Adrenal gland (tissue), 19 donors: ENCODE data around the gene DYNC1LI1. TPM values are rescaled to one million over a fixed set of nuclear protein-coding genes. Genes with fewer than 3 reads are reported as not detected.

ENCODE experiments used
- DNase-seq, 7 donors: peaks; one replicate each; pipeline ENCODE4 v3.0.0-alpha.2; 2019 to 2020
- H3K27ac ChIP-seq, 5 donors: fragments of 200-600 bp; sonication (generic) in 4 of 5; 1 replicate in 3 of 5; 2 replicates in 2 of 5; pipeline versions ENCODE4 v1.5.1 to v1.8.0; 2016 to 2020; ENCODE audit warnings: mild to moderate bottlenecking in 1 of 5
- H3K27me3 ChIP-seq: fragments of 200-600 bp; 2 replicates; pipeline ENCODE4 v1.8.0; 2021
- H3K36me3 ChIP-seq, 2 donors: fragments of 200-600 bp; replicated peaks in 1 of 2; 1 replicate in 1 of 2; 2 replicates in 1 of 2; pipeline versions ENCODE4 v1.5.1 to v1.8.0; 2018 to 2022
- H3K4me1 ChIP-seq, 2 donors: fragments of 200-600 bp; replicated peaks in 1 of 2; 1 replicate in 1 of 2; 2 replicates in 1 of 2; pipeline versions ENCODE4 v1.5.1 to v1.8.0; 2018 to 2021
- H3K4me3 ChIP-seq, 4 donors: fragments of 200-600 bp; sonication (generic) in 3 of 4; one replicate each; pipeline ENCODE4 v1.5.1; 2016 to 2018
- H3K9me3 ChIP-seq, 3 donors: fragments of 200-600 bp; sonication (generic) in 1 of 3; replicated peaks in 1 of 3; 1 replicate in 2 of 3; 2 replicates in 1 of 3; pipeline versions ENCODE4 v1.5.1 to v1.8.0; 2016 to 2021
- POLR2A ChIP-seq, 2 donors: fragments of 450-650 bp; IDR thresholded peaks; one replicate each; pipeline ENCODE4 v1.6.1; 2017; ENCODE audit warnings: antibody characterized with exemption in 2 of 2, mild to moderate bottlenecking in 2 of 2, moderate library complexity in 1 of 2
- WGBS, 4 donors: extraction: QIAGEN DNeasy Blood & Tissue Kit in 2 of 4; methylation state at CpG; one replicate each; pipeline versions ENCODE4 v1.1.5 to v1.1.7; 2013 to 2017; 5-methylcytosine and 5-hydroxymethylcytosine counted together
- intact Hi-C, 2 donors: fragments of 100-400 bp; cut with DNase I; formaldehyde crosslinking; loops; one replicate each; pipeline versions ENCODE4 v1.14.1 to v1.15.0; 2022 to 2023
- long read RNA-seq, 10 donors: library from polyadenylated mRNA in 3 of 10; unstranded in 2 of 10; stranded (forward) in 1 of 10; transcript quantifications; one replicate each; pipeline ENCODE4 v2.0.0 and lab custom pipeline, GENCODE V29; 2021 to 2026
- polyA plus RNA-seq, 3 donors: library from polyadenylated mRNA; stranded (reverse); fragments of 200-250 nt in 2 of 3; fragments of 350-450 nt in 1 of 3; fragmentation: Illumina TruSeq in 1 of 3; extraction: RNeasy Lipid Tissue Mini Kit (QIAGEN cat#74804) in 1 of 3; gene quantifications; one replicate each; pipeline ENCODE4 v1.2.3, GENCODE V29; 2013 to 2014
- total RNA-seq, 9 donors: library from RNA; depleted of rRNA in 4 of 9; stranded (reverse); fragments of >200 nt in 4 of 9; fragments of 120-200 nt in 1 of 9; fragmentation: NEBNext Ultra II Directional in 1 of 9; extraction: Animal tissue kit (Norgen Biotek cat#: 25700) in 1 of 9; gene quantifications; one replicate each; pipeline versions ENCODE4 v1.1.0 to v1.2.4, GENCODE V29; 2013 to 2023
- TF ChIP-seq, protein P1 (sequence below), 6 experiments: fragments of 450-650 bp in 4 of 6; fragments of 200-600 bp in 2 of 6; sonication (generic) in 1 of 6; IDR thresholded peaks; 1 replicate in 5 of 6; 2 replicates in 1 of 6; pipeline versions ENCODE4 v1.5.1 to v1.8.0; 2016 to 2021; ENCODE audit warnings: antibody characterized with exemption in 6 of 6, mild to moderate bottlenecking in 2 of 6, moderate library complexity in 1 of 6
- donor health status: healthy with polysubstance abuse.
- donor health status: Bipolar disorder and iron deficiency.
- donor health status: DM: yes; HTN: yes; CAD: no.
- donor health status: DM: no; HTN: no; CAD: no.
- donor health status: DM: no; HTN: no; CAD: no.
- donor health status: DM: yes; HTN: yes; CAD: no.

Gene DYNC1LI1
- total RNA-seq = 10 to 100 TPM; 10.4 to 44.7 (median 18.1) TPM
- 10 to 100 TPM in 2 of 3 donors, 1 to 10 TPM in 1; 9.8 to 63.7 (median 10.5) TPM for polyA plus RNA-seq
- long read RNA-seq, donor 1, transcript DYNC1LI1-201 (13 exons, 2,504 nt) = major isoform, 7 of 26 reads
- long read RNA-seq, donor 1, partial matches to known transcripts = 15 of 26 reads
- long read RNA-seq, donor 1, other reads (novel, unspliced or antisense) = 0 of 26 reads
- long read RNA-seq, donor 2, transcript DYNC1LI1-207 (3 exons, 814 nt) = major isoform, 13 of 46 reads
- long read RNA-seq, donor 2, transcript DYNC1LI1-201 (13 exons, 2,504 nt) = minor isoform, 10 of 46 reads
- long read RNA-seq, donor 2, partial matches to known transcripts = 23 of 46 reads
- long read RNA-seq, donor 2, other reads (novel, unspliced or antisense) = 0 of 46 reads
- long read RNA-seq, donor 3, transcript DYNC1LI1-201 (13 exons, 2,504 nt) = major isoform, 7 of 16 reads
- long read RNA-seq, donor 3, partial matches to known transcripts = 6 of 16 reads
- long read RNA-seq, donor 3, other reads (novel, unspliced or antisense) = 0 of 16 reads
- long read RNA-seq, donor 4, transcript DYNC1LI1-201 (13 exons, 2,504 nt) = major isoform, 6 of 13 reads
- long read RNA-seq, donor 4, partial matches to known transcripts = 4 of 13 reads
- long read RNA-seq, donor 4, other reads (novel, unspliced or antisense) = 1 of 13 reads
- long read RNA-seq, donor 5, transcript DYNC1LI1-201 (13 exons, 2,504 nt) = major isoform, 30 of 32 reads
- long read RNA-seq, donor 5, partial matches to known transcripts = 0 of 32 reads
- long read RNA-seq, donor 5, other reads (novel, unspliced or antisense) = 2 of 32 reads
- long read RNA-seq, donor 6, partial matches to known transcripts = 1 of 5 reads
- long read RNA-seq, donor 6, other reads (novel, unspliced or antisense) = 0 of 5 reads
- long read RNA-seq, donor 7, transcript DYNC1LI1-201 (13 exons, 2,504 nt) = major isoform, 5 of 8 reads
- long read RNA-seq, donor 7, partial matches to known transcripts = 0 of 8 reads
- long read RNA-seq, donor 7, other reads (novel, unspliced or antisense) = 0 of 8 reads
- long read RNA-seq, donor 8, transcript DYNC1LI1-207 (3 exons, 814 nt) = minor isoform, 6 of 32 reads
- long read RNA-seq, donor 8, transcript DYNC1LI1-201 (13 exons, 2,504 nt) = major isoform, 15 of 32 reads
- long read RNA-seq, donor 8, partial matches to known transcripts = 11 of 32 reads
- long read RNA-seq, donor 8, other reads (novel, unspliced or antisense) = 0 of 32 reads
- long read RNA-seq, donor 9, transcript DYNC1LI1-207 (3 exons, 814 nt) = minor isoform, 6 of 18 reads
- long read RNA-seq, donor 9, transcript DYNC1LI1-201 (13 exons, 2,504 nt) = major isoform, 7 of 18 reads
- long read RNA-seq, donor 9, partial matches to known transcripts = 5 of 18 reads
- long read RNA-seq, donor 9, other reads (novel, unspliced or antisense) = 0 of 18 reads
- long read RNA-seq, donor 10, transcript DYNC1LI1-201 (13 exons, 2,504 nt) = major isoform, 7 of 14 reads
- long read RNA-seq, donor 10, partial matches to known transcripts = 6 of 14 reads
- long read RNA-seq, donor 10, other reads (novel, unspliced or antisense) = 0 of 14 reads

DNA sequence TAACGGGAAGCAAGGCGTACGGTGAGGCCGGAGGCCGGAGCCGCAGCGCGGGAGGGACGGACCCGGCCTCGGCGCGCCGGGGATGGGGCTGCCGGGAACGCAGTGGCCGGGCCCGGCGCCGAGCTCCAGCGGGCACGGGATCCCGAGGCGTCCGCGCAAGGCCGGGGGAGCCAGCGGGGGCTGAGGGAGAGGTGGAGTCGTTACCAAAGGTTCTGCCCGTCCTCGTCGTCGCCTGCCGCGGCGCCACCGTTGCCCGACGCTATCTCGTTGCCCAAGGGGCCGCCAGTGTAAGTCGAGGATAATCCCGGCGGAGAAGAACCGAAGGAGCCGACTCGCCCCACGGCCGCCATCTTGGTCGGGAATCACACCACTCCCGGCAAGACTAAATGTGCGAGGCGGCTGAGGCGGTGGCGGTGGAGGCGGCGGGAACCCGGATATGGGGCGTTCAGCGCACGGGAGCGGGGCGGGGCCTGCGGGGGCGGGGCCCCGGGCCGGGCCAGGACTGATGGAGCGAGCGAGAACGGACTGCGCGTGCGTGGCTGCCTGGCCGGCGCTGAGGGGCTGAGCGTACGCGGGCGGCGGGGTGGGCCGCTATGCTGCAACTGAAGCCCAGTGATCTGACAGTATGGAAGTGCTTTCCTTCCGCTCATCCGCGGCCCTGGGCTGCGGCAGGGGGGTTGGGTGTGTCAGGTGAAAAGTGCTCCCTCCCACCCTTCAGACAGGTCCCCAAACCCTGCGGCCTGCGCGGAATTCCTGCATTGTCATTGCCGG is at the start of gene DYNC1LI1:
Gene DYNC1LI1, minus strand, starts transcription at position 438 of the 771 bp plus-strand sequence. Its CDS starts 88 bp downstream, at position 350.
- Histone ChIP-seq H3K27me3 (no peaks in the 10 kb centered on the region), H3K4me1 (peaks cover 5 to 24% of the 10 kb centered on the region in 2 donors), H3K27ac (peak within 1 kb of the TSS; percentile 65 to 100 (median 97)), H3K9me3 (no peaks in the 10 kb centered on the region), H3K36me3 (no peaks in the 10 kb centered on the region), H3K4me3 (peak within 1 kb of the TSS; percentile 37 to 94 (median 79))
- WGBS, 4 donors = 0% methylated on average over 1 to 89 of the region's 89 CpGs; no CpG with 5 or more reads in 1 of the 4 donors
- TF ChIP-seq POLR2A (IDR thresholded peaks at IDR 0.05) = peak; percentile 25 to 73
- TF ChIP-seq, protein P1, sequence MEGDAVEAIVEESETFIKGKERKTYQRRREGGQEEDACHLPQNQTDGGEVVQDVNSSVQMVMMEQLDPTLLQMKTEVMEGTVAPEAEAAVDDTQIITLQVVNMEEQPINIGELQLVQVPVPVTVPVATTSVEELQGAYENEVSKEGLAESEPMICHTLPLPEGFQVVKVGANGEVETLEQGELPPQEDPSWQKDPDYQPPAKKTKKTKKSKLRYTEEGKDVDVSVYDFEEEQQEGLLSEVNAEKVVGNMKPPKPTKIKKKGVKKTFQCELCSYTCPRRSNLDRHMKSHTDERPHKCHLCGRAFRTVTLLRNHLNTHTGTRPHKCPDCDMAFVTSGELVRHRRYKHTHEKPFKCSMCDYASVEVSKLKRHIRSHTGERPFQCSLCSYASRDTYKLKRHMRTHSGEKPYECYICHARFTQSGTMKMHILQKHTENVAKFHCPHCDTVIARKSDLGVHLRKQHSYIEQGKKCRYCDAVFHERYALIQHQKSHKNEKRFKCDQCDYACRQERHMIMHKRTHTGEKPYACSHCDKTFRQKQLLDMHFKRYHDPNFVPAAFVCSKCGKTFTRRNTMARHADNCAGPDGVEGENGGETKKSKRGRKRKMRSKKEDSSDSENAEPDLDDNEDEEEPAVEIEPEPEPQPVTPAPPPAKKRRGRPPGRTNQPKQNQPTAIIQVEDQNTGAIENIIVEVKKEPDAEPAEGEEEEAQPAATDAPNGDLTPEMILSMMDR (IDR thresholded peaks at IDR 0.05) = no peak
- intact Hi-C loops = no loop called here
- peak; percentile 93 to 96 (median 94) for DNase-seq

DNA sequence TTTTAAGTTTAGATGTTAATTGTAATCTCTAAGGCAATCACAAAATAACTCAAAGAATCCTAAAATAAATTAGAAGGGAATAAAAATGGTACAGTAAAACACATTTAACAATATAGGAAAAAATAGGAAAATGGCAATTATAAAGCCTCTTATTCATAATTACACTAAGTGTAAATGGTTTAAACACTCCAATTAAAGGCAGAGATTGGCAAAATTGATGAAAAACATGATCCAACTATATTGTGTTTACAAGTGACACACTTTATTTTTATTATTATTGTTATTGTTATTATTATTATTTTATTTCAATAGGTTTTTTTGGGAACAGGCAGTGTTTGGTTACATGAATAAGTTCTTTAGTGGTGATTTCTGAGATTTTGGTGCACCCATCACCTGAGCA is 48.7 kb upstream of the DYNC1LI1 start:
- no peak overlapping the region for H3K27ac ChIP-seq
- H3K36me3 ChIP-seq = no peaks in the 10 kb centered on the region
- H3K27me3 ChIP-seq = no peaks in the 10 kb centered on the region
- DNase-seq = no peak
- H3K9me3 ChIP-seq = no peaks in the 10 kb centered on the region
- TF ChIP-seq, protein P1 (IDR thresholded peaks at IDR 0.05) = no peak
- no peak for TF ChIP-seq POLR2A (IDR thresholded peaks at IDR 0.05)
- H3K4me1 ChIP-seq = no peaks in the 10 kb centered on the region
- intact Hi-C loops = no loop called here
- no peak overlapping the region for H3K4me3 ChIP-seq

DNA sequence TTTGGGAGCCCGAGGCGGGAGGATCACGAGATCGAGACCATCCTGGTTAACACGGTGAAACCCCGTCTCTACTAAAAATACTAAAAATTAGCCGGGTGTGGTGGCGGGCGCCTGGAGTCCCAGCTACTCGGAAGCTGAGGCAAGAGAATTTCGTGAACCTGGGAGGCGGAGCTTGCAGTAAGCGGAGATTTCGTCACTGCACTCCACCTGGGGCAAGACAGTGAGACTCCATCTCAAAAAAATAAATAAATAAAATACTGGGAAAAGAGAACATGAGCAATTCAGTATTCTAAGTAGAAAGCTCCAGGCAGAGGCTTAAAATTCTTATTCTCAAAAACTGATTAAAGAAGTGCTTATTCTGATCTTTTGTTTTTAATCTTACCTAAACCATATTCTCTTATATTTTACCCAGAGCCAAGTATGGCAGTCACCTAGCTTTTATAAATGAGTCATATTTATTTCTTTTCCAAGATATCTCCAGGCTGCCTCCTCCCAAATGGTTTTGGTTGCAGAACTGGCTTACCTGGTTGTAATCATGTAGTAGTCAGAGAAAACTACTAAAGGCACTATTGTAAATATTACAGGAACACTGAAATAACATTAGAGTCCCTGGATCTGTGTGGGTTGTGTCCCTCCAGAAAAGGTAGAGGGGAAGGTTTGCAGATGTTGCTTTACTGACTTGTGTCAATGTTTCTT is 45.8 kb upstream of the DYNC1LI1 start:
- TF ChIP-seq, protein P1 (IDR thresholded peaks at IDR 0.05) = no peak
- TF ChIP-seq POLR2A (IDR thresholded peaks at IDR 0.05) = no peak
- Histone ChIP-seq H3K9me3 (no peaks in the 10 kb centered on the region), H3K4me3 (no peak overlapping the region), H3K27ac (no peak overlapping the region), H3K36me3 (no peaks in the 10 kb centered on the region), H3K27me3 (peaks cover under 1% of the 10 kb centered on the region), H3K4me1 (no peaks in the 10 kb centered on the region)
- intact Hi-C loops = no loop called here
- 88 to 94% (median 91%) methylated on average over 14 of the region's 14 CpGs for WGBS, 4 donors
- DNase-seq = no peak
